CD4-positive, alpha-beta T cell treated with Interleukin-6 at 100 ng/mL for 8 hours (primary cell): ENCODE measurements around the gene APOBR.
"Not testable (repeated sequence)": the region's sequence is repeated elsewhere in the genome, so short reads cannot be mapped to it uniquely, and the experiment has no call there.

Experiments used
- DNase-seq: peaks from one replicate; pipeline ENCODE4 v3.0.0-alpha.2; 2020; ENCODE audit warnings: mixed read lengths, low spot score

Gene APOBR

DNA sequence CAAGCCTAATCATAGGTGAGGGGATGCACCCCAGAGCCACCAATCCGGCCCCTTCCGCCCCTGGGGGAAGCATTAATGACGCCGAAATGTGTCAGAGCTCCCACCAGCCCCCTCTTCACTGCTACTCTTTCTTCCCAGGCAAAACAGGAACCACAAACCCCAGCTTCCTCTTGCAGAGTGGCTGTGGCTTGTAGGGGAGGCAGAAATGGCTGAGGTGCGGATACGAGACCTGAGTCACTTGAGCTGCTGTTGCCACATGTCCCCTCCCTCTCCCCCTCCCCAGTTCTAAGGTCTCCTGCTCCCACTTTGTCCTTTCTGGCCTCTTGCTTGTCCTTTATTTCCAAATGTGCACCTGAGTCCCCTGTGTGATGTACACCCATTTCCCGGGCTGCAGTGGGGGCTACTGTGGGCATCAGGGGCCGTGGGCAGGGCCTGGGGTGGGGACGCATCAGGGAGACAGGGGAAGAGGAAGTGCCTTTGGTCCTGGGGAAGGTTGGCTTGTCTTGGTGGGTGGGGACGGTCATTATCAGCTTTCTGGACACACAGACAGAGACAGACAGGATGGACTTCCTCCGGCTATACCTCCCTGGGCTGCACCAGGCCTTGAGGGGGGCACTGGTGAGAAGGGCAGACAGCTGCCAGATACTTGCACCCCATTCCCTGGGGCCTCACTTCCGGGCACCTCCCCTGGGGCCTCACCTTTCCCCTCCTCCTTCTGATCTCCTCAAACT, at the start of gene APOBR:
APOBR (plus strand) TSS at position 523 of the 731 bp plus-strand sequence; CDS start at position 562, 39 bp downstream.
- peak; percentile 95 for DNase-seq

GRCh38 chr16:28446388-28446787, 48.1 kb upstream of the APOBR start:
- not testable (repeated sequence) for DNase-seq

DNA sequence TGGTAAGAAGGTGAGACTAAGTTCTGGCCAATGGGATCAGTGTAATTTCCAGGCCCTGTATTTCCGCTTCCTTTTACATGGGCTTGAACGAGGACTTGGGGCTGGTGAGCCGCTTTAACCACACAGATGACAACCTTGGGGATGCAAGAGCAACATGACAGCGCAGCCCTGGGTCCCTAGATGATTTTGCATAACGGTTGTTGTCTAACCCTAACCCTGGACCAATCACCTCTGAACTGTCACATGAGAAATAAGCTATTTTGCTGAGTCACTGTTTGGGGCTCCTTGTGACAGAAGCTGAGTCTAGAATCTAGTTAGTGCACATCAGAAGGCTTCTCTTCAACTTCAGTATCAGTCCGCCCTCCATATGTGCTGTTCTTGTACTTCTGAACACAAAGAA, 47.4 kb upstream of the APOBR start:
- not testable (repeated sequence) for DNase-seq

DNA sequence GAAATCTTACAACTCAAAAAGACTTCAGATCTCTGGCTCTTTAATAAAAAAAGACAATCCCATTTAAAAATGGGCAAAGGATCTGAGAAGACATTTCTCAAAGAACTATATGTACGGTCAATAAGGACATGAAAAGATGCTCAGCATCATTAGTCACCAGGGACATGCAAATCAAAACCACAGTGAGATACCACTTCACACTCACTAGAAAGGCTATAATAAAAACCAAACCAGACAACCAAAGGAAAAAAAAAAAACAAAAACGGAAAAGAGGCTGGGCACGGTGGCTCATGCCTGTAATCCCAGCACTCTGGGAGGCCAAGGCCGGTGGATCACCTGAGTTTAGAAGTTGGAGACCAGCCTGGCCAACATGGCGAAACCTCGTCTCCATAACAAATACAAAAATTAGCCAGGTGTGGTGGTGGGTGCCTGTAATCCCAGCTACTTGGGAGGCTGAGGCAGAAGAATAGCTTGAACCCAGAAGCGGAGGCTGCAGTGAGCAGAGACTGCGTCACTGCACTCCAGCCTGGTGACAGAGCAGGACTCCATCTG, 20.7 kb upstream of the APOBR start:
- no peak for DNase-seq

GRCh38 chr16:28475221-28475620, 19.2 kb upstream of the APOBR start:
- no peak for DNase-seq

DNA sequence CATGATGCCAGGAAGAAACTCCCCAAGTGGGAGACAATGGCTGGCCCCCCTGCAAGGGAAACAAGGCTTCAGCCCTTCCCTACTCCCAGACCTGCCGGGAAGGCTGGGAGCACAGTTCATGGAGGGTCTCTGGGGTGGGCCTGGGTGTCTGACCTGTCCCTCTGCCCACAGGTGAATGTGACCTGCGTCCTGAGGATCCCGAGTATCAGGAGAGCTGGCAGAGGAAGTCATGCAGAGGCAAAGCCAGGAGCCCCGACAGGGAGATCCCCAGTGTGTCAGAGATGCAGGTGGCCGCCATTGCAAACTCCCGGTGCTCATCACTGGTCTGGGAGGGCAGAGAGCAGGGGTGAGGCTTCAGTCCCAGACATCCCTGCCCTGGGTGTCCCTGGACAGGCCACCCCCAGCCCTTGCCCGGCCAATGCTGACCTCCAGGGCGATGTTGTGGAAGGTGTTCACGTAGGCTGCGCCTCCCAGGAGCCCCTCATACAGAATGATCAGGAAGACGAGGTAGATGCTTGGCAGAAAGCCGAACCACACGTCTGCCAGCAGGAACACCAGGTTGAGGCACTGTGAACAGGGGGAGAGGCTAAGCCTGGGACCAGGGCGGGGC, 17.0 kb upstream of the APOBR start:
- DNase-seq, result no peak

- no peak for DNase-seq
These were observed 15.8 kb upstream of the APOBR start for GRCh38 chr16:28478506-28479180.

- DNase-seq, result no peak
These were observed 12.4 kb upstream of the APOBR start for GRCh38 chr16:28482026-28482425.

DNA sequence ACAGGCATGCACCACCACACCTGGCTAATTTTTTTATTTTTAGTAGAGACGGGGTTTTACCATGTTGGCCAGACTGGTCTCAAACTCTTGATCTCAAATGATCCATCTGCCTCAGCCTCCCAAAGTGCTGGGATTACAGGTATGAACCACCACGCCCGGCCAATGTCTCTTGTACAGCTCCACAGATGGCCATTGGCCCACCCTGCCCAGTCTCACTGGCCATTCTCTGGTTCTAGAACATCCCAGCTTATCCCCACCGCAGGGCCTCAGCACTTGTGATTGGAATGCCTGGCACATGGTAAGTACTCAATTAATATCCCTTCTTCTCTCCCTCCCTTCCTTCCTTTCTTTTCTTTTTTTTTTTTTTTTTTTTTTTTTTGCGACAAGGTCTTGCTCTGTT, 11.1 kb upstream of the APOBR start:
- DNase-seq, result not testable (repeated sequence)

GRCh38 chr16:28486266-28486665, 8.2 kb upstream of the APOBR start:
- DNase-seq, result no peak

DNA sequence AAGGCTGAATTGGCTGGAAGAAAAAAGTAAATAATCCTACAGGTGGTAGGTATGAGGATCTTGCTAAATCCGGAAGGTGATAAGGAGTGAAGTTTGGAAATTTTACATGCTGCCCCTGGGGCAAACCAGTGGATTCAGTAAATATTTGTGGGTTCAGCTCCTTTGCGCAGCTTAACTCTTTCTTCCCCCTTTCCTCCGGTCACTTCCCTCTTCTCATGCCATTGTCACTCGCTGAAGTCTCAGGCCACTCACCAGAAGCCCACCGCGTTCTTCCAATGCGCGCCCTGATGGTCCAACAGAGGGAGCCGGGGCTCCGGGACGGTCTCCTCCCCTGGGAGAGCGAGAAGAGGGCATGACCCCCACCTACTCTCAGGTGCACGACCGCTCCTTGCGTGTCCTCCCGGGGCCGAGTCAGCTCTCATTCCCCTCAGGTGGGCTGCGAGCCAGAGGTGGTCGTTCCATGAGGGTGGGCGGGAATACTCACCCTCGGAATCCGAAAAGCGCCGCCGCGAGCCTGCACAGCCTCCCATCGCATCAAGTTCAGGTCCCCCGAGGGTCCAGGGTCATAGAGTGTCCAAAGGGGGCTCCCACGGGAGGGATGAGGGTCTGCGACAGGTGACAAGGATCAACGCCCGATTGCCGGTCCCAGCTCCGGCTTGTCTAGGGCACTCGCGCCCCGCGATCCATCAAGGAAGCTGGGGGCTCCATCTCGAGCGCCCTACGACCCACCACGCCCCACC, 3.0 kb upstream of the APOBR start:
- DNase-seq, result no peak

GRCh38 chr16:28491970-28492474, 2.4 kb upstream of the APOBR start, which contains the start of gene CLN3:
Gene CLN3, minus strand, starts transcription at chr16:28492074. Its CDS starts 315 bp downstream, at chr16:28491759.
- DNase-seq, result peak; percentile 92

DNA sequence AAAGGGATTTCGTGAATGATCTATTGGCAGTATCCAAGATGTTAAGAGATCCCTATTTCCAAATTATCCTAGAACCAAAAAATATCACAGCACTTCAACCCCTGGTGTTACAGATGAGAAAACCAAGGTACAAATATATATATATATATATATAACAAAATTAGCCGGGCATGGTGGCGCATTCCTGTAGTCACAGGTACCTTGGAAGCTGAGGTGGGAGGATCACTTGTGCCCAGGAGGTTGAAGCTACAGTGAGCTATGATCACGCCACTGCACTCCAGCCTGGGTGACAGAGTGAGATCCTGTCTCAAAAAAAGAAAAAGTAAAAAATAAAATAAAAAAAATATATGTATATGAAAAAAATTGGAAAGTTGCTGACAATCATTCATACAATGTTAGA, 1.9 kb upstream of the APOBR start:
- DNase-seq, result no peak

GRCh38 chr16:28495098-28495793, 803 bp downstream of the APOBR start:
- DNase-seq, result no peak

DNA sequence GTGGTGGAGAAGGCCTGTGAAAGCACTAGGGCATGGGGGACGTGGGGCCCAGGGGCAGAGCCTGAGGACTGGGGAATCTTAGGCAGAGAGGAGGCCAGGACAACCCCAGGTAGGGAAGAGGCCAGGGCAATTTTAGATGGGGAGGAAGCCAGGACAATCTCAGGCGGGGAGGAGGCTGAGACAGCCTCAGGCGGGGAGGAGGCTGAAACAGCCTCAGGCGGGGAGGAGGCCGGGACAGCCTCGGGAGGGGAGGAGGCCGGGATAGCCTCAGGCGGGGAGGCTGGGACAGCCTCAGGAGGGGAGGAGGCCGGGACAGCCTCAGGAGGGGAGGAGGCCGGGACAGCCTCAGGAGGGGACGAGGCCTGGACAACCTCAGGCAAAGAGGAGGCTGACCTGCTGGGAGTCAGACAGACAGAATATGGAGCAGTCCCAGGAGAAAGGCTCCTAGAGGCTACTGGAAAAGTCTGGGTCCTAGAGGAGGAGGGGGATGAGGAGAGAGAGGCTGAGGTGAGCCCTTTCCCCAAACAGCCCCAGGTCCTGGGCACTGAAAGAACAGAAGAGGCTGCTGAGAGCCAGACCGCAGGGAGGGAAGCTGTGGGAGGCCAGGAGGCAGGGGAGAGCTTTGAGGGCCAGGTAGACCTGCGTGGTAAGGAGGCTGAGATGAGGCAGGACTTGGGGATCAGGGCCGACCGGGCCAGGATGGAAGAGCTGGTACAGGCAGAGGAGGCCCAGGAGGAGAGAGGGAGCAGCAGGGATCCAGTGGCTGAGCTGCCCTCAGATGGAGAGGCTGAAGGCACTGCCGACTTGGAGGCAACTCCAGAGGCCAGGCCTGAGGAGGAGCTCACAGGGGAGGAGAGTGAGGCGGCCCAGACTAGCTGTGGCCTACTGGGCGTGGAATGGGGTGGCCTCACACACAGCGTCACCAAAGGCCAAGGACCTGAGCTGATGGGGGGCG, 1.6 kb downstream of the APOBR start:
- DNase-seq, result no peak

DNA sequence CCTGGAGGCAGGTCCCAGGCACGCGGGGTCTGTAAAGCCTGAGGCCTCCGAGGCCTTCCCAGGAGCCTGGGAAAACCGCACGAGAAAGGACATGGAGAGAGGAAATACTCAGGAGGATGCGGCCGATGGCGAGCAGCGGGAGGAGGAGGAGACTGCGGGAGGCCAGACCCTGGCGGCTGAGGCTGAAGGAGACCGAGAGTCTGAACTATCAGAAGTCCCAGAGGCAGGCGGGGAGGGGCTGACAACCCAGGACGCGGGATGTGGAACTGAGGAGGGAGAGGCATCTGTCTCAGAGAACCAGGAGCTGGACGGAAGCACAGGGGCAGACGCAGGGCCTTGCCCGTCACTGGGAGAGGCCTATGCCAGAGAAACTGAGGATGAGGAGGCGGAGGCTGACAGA, 2.4 kb downstream of the APOBR start:
- no peak for DNase-seq

DNA sequence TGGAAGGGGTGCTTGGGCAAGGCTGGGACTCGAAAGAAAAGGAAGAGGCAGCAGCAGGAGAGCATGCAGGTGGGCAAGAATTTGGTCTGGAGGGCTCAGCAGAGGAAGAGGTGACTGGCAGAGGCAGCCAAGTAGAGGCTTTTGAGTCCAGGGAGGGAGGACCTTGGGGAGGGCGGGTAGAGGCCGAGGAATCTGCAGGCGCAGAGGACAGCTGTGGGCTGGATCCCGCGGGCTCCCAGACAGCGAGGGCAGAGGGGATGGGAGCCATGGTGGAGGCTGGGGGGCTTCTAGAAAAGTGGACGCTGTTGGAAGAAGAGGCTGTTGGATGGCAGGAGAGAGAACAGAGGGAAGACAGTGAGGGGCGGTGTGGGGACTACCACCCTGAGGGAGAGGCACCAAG, 2.9 kb downstream of the APOBR start:
- DNase-seq, result no peak

DNA sequence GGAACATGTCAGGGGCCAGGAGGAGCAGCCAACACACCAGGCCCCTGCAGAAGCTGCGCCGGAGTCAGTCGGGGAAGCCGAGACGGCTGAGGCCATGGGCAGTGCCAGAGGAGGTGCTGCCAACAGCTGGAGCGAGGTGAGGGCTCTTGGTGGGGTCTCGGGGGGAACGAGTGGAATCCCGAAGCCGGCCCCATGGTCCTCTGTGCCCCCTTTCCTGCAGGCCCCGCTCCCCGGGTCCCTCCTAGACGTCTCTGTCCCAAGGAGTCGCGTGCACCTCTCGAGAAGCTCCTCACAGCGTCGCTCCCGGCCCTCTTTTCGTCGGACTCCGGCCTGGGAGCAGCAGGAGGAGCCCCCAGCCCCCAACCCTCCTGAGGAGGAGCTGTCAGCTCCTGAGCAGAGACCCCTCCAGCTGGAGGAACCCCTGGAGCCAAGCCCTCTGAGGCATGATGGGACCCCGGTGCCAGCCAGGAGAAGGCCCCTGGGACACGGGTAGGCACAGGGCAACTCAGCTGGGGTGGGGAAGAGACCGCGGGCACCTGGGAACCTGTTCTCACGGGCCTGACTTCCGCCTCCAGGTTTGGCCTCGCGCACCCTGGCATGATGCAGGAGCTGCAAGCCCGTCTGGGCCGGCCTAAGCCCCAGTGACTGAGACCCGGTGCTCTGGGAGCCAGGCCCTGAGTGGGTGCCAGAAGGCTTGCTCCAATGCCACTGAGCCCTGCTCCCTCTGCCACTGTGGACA, 3.6 kb downstream of the APOBR start:
- no peak for DNase-seq

GRCh38 chr16:28498666-28499381, 4.4 kb downstream of the APOBR start:
- DNase-seq, result no peak
